DOHH2 (cell line): ENCODE data around the gene CPN1.

ENCODE experiments used
- H3F3A ChIP-seq: fragments of 200-600 bp; sonication (generic), shearing (Covaris generic); 2 replicates; pipeline ENCODE4 v1.6.0; 2016; ENCODE audit warnings: antibody characterized with exemption, mild to moderate bottlenecking; ENCODE audit not compliant: control insufficient read depth, insufficient read depth
- H3K27ac ChIP-seq: fragments of 200-600 bp; sonication (generic); 2 replicates; pipeline ENCODE4 v1.5.1; 2014; ENCODE audit warnings: low read depth, mild to moderate bottlenecking, low read length, moderate library complexity
- H3K27me3 ChIP-seq: fragments of 200-600 bp; sonication (generic); 2 replicates; pipeline ENCODE4 v1.6.1; 2014; ENCODE audit warnings: mild to moderate bottlenecking, low read length, mixed read lengths; ENCODE audit not compliant: control insufficient read depth
- H3K36me3 ChIP-seq: fragments of 200-600 bp; sonication (generic); 2 replicates; pipeline ENCODE4 v1.6.1; 2014; ENCODE audit warnings: mild to moderate bottlenecking, low read length, moderate library complexity, mixed read lengths; ENCODE audit not compliant: control insufficient read depth
- H3K4me1 ChIP-seq: fragments of 200-600 bp; sonication (generic); 2 replicates; pipeline ENCODE4 v1.6.1; 2014; ENCODE audit warnings: mild to moderate bottlenecking, low read length, mixed read lengths; ENCODE audit not compliant: control insufficient read depth
- H3K4me2 ChIP-seq: fragments of 200-600 bp; sonication (generic); 2 replicates; pipeline ENCODE4 v1.6.0; 2014; ENCODE audit warnings: mild to moderate bottlenecking, low read length, moderate library complexity
- H3K4me3 ChIP-seq: fragments of 200-600 bp; sonication (generic); 2 replicates; pipeline ENCODE4 v1.5.1; 2014; ENCODE audit warnings: mild to moderate bottlenecking, low read length, mixed read lengths
- H3K79me2 ChIP-seq: fragments of 200-600 bp; sonication (generic); 2 replicates; pipeline ENCODE4 v1.6.1; 2014; ENCODE audit warnings: mild to moderate bottlenecking, low read length, mixed read lengths; ENCODE audit not compliant: control insufficient read depth
- H3K9me2 ChIP-seq: fragments of 200-600 bp; sonication (generic); replicated peaks from 2 replicates; pipeline ENCODE4 v1.6.1; 2014; ENCODE audit warnings: mild to moderate bottlenecking, low read length, mixed read lengths; ENCODE audit not compliant: control insufficient read depth
- H3K9me3 ChIP-seq: fragments of 200-600 bp; sonication (generic); 2 replicates; pipeline ENCODE4 v1.6.1; 2014; ENCODE audit warnings: antibody characterized with exemption, low read length, mixed read lengths; ENCODE audit not compliant: control insufficient read depth, insufficient read depth
- H4K20me1 ChIP-seq: fragments of 200-600 bp; sonication (generic); 2 replicates; pipeline ENCODE4 v1.6.0; 2014; ENCODE audit warnings: low read depth, mild to moderate bottlenecking, antibody characterized with exemption, low read length, moderate library complexity; ENCODE audit not compliant: control insufficient read depth, insufficient read depth
- EZH2phosphoT487 ChIP-seq: fragments of 200-600 bp; sonication (generic); IDR thresholded peaks from 2 replicates; pipeline ENCODE4 v1.6.1; 2017; ENCODE audit warnings: borderline replicate concordance, mild to moderate bottlenecking, antibody characterized with exemption, low read length, moderate library complexity, mixed read lengths
- TF ChIP-seq, protein P1 (sequence below): fragments of 200-600 bp; sonication (generic); IDR thresholded peaks from one replicate; pipeline ENCODE4 v1.5.1; 2014; ENCODE audit warnings: antibody characterized with exemption, mild to moderate bottlenecking, low read depth, low read length; ENCODE audit not compliant: poor library complexity, severe bottlenecking

Gene CPN1

DNA sequence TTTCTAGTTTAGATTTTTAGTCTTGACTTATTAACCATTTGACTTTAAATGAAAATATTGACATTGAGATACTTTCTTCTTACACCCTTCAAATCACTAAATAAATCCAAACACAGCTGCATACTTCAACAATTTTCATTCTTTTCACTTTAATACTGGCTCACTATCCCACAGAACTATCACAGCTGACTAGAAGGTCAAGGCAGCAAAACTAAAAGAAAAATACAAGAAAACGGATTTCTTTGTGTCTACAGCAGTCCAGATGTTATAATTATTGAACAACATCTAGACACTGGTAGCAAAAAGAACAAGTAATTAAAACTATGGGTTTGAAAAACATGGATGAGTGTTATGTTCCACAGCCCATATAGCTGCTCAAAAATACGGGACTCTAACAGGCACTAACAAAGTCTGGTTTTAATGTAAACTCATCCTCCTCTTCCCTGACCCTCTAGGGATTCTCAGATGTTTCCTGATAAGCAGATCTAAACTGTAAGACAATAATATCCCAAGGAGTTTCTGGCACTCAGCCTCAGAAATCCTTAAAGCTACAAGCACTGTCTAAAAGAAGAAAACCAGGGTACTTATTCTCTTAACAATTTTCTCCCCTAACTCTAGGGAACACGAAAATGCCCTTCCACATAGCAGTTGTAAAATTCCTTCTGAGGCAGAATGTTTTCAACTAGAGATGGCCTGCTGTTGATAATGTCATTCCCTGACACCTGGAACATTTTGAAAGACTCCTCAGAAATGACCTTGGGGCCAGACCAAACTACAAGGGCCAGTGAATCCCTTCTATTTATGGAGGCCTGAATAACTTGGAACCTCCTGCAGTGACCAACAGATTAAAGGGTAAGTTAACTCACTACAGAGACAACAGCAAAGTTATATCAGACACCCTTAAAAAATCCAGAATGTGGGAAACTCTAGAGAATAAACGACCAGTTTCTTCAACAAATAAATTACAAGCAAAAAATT is 84.7 kb downstream of the CPN1 start:
- peaks cover 98% of the 10 kb centered on the region for H3K79me2 ChIP-seq
- H3F3A ChIP-seq, result peaks cover 20% of the 10 kb centered on the region
- no peaks in the 10 kb centered on the region for H3K27me3 ChIP-seq
- no peak overlapping the region for H3K4me3 ChIP-seq
- 0 out of 2 replicates have a peak overlapping the region, but pooled peaks have one; percentile 9 for H3K27ac ChIP-seq
- H3K9me2 ChIP-seq, result no peaks in the 10 kb centered on the region
- H3K4me1 ChIP-seq, result peaks cover 77% of the 10 kb centered on the region
- no peaks in the 10 kb centered on the region for H3K9me3 ChIP-seq
- no peak for TF ChIP-seq EZH2phosphoT487
- TF ChIP-seq, protein P1, sequence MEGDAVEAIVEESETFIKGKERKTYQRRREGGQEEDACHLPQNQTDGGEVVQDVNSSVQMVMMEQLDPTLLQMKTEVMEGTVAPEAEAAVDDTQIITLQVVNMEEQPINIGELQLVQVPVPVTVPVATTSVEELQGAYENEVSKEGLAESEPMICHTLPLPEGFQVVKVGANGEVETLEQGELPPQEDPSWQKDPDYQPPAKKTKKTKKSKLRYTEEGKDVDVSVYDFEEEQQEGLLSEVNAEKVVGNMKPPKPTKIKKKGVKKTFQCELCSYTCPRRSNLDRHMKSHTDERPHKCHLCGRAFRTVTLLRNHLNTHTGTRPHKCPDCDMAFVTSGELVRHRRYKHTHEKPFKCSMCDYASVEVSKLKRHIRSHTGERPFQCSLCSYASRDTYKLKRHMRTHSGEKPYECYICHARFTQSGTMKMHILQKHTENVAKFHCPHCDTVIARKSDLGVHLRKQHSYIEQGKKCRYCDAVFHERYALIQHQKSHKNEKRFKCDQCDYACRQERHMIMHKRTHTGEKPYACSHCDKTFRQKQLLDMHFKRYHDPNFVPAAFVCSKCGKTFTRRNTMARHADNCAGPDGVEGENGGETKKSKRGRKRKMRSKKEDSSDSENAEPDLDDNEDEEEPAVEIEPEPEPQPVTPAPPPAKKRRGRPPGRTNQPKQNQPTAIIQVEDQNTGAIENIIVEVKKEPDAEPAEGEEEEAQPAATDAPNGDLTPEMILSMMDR, result no peak
- peaks cover 30% of the 10 kb centered on the region for H4K20me1 ChIP-seq
- peak overlapping the region; percentile 4 for H3K4me2 ChIP-seq
- peaks cover 65% of the 10 kb centered on the region for H3K36me3 ChIP-seq

DNA sequence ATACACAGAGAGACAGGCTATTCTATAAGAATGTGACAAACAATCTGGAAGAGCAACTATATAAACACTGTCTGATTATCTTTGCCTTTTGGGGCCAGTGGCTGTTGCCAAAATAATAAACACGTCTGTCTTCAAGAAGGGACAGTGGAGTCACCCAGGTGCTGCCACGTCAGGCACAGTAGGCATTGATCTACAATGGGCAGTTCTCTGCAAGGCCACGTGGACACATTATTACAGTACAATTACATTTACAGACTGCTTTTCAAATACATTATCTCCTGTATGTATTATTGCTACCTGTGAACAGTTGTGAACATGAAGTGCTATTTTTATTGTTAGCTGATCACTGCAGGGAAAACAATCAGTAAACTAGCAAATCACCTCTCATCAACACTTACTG is 86.0 kb downstream of the CPN1 start:
- peaks cover 86% of the 10 kb centered on the region for H3K4me1 ChIP-seq
- no peaks in the 10 kb centered on the region for H3K9me3 ChIP-seq
- peak overlapping the region; percentile 60; the same call in 1 of the 2 replicates for H3K4me3 ChIP-seq
- peaks cover 62% of the 10 kb centered on the region for H3K36me3 ChIP-seq
- H3F3A ChIP-seq, result peaks cover 20% of the 10 kb centered on the region
- H3K27ac ChIP-seq, result peak overlapping the region; percentile 56
- no peaks in the 10 kb centered on the region for H3K27me3 ChIP-seq
- peaks cover 98% of the 10 kb centered on the region for H3K79me2 ChIP-seq
- H3K4me2 ChIP-seq, result peak overlapping the region; percentile 85
- no peaks in the 10 kb centered on the region for H3K9me2 ChIP-seq
- peaks cover 30% of the 10 kb centered on the region for H4K20me1 ChIP-seq
- TF ChIP-seq EZH2phosphoT487, result no peak
- TF ChIP-seq, protein P1, result no peak

DNA sequence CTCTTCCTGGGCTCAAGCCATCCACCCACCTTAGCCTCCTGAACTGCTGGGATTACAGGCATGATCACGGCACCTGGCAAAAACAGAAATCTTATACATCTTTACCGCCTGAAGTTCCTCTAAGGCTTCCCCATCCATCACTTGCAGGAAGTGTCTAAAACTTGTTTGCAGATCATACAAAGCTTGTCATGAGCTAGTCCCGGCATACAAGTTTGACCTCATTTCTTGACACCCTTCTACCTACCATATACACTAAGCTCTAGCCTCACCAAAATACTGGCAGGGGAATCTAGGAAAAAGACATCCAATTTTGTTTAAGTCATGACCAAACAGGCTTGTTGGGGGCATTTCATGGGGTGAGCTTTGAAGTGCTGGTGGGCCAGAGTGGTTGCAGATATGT is 86.4 kb downstream of the CPN1 start:
- H3K9me3 ChIP-seq, result no peaks in the 10 kb centered on the region
- peak overlapping the region; percentile 60 for H3K4me3 ChIP-seq
- peaks cover 98% of the 10 kb centered on the region for H3K79me2 ChIP-seq
- TF ChIP-seq, protein P1, result no peak
- TF ChIP-seq EZH2phosphoT487, result no peak
- peaks cover 17% of the 10 kb centered on the region for H3F3A ChIP-seq
- H4K20me1 ChIP-seq, result peaks cover 26% of the 10 kb centered on the region
- H3K9me2 ChIP-seq, result no peaks in the 10 kb centered on the region
- H3K36me3 ChIP-seq, result peaks cover 57% of the 10 kb centered on the region
- H3K27ac ChIP-seq, result peak overlapping the region; percentile 56
- peaks cover 83% of the 10 kb centered on the region for H3K4me1 ChIP-seq
- H3K27me3 ChIP-seq, result no peaks in the 10 kb centered on the region
- H3K4me2 ChIP-seq, result peak overlapping the region; percentile 85
